ENCODE data around the gene KRCC1. TPM values are rescaled to one million over a fixed set of nuclear protein-coding genes. Genes with fewer than 3 reads are reported as not detected.

The KRCC1 gene
- total and polyA plus RNA-seq, 9 of the 15 experiments (the other 6 are each of a cell fraction or from before 2014, with no cell fraction given), result 1.9 to 6.0 (median 2.2) TPM

GRCh38 chr2:88057437-88057844 lies 1.9 kb upstream of the KRCC1 start (continued):
- no peak for TF ChIP-seq HINFP (tag; conservative IDR thresholded peaks at IDR 0.05; ENCODE audit: low read depth)
- no peak for TF ChIP-seq HMG20B (CRISPR knock-in tag; IDR thresholded peaks at IDR 0.05)
- TF ChIP-seq, protein P1, sequence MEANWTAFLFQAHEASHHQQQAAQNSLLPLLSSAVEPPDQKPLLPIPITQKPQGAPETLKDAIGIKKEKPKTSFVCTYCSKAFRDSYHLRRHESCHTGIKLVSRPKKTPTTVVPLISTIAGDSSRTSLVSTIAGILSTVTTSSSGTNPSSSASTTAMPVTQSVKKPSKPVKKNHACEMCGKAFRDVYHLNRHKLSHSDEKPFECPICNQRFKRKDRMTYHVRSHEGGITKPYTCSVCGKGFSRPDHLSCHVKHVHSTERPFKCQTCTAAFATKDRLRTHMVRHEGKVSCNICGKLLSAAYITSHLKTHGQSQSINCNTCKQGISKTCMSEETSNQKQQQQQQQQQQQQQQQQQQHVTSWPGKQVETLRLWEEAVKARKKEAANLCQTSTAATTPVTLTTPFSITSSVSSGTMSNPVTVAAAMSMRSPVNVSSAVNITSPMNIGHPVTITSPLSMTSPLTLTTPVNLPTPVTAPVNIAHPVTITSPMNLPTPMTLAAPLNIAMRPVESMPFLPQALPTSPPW (CRISPR knock-in tag; IDR thresholded peaks at IDR 0.05), result peak; percentile 67
- TF ChIP-seq TFAP4 (CRISPR knock-in tag; IDR thresholded peaks at IDR 0.05; ENCODE audit: borderline replicate concordance), result no peak
- TF ChIP-seq SIRT6 (IDR thresholded peaks at IDR 0.05; ENCODE audit: low read depth, low read length), result no peak
- TF ChIP-seq, protein P2, sequence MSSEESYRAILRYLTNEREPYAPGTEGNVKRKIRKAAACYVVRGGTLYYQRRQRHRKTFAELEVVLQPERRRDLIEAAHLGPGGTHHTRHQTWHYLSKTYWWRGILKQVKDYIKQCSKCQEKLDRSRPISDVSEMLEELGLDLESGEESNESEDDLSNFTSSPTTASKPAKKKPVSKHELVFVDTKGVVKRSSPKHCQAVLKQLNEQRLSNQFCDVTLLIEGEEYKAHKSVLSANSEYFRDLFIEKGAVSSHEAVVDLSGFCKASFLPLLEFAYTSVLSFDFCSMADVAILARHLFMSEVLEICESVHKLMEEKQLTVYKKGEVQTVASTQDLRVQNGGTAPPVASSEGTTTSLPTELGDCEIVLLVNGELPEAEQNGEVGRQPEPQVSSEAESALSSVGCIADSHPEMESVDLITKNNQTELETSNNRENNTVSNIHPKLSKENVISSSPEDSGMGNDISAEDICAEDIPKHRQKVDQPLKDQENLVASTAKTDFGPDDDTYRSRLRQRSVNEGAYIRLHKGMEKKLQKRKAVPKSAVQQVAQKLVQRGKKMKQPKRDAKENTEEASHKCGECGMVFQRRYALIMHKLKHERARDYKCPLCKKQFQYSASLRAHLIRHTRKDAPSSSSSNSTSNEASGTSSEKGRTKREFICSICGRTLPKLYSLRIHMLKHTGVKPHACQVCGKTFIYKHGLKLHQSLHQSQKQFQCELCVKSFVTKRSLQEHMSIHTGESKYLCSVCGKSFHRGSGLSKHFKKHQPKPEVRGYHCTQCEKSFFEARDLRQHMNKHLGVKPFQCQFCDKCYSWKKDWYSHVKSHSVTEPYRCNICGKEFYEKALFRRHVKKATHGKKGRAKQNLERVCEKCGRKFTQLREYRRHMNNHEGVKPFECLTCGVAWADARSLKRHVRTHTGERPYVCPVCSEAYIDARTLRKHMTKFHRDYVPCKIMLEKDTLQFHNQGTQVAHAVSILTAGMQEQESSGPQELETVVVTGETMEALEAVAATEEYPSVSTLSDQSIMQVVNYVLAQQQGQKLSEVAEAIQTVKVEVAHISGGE (CRISPR knock-in tag; IDR thresholded peaks at IDR 0.05), result no peak
- no peak for TF ChIP-seq PCBP1 (IDR thresholded peaks at IDR 0.05; ENCODE audit: low read depth, low read length, poor library complexity, severe bottlenecking)
- no peak for TF ChIP-seq ZNF282 (CRISPR knock-in tag; IDR thresholded peaks at IDR 0.05)
- no peak for TF ChIP-seq NR3C1 (CRISPR knock-in tag; IDR thresholded peaks at IDR 0.05)
- TF ChIP-seq ZBTB1 (CRISPR knock-in tag; IDR thresholded peaks at IDR 0.05; ENCODE audit: borderline replicate concordance, low read depth), result no peak
- no peak for TF ChIP-seq JUN (IDR thresholded peaks at IDR 0.05; ENCODE audit: borderline replicate concordance, low read depth, low read length)
- no peak for TF ChIP-seq JUN (CRISPR knock-in tag; IDR thresholded peaks at IDR 0.05; ENCODE audit: borderline replicate concordance)
- TF ChIP-seq TAF1 (IDR thresholded peaks at IDR 0.05; ENCODE audit: control insufficient read depth, extremely low read depth, insufficient read depth, low read length, severe bottlenecking), result no peak
- no peak for TF ChIP-seq MIER1 (IDR thresholded peaks at IDR 0.05; ENCODE audit: low read depth)
- TF ChIP-seq POLR2G (IDR thresholded peaks at IDR 0.05; ENCODE audit: low read depth, low read length), result no peak
- TF ChIP-seq ZNF395 (CRISPR knock-in tag; IDR thresholded peaks at IDR 0.05), result peak; percentile 36; the same call in 1 of the 2 replicates
- TF ChIP-seq MAFF (IDR thresholded peaks at IDR 0.05; ENCODE audit: low read length), result peak; percentile 66
